Fibroblast of mammary gland (primary cell): ENCODE data around the gene CTDP1.

Experiments
- DNase-seq: peaks from one replicate; pipeline ENCODE4 v3.0.0-alpha.2; 2010; ENCODE audit warnings: low read depth
- H3K4me3 ChIP-seq: 2 replicates; pipeline ENCODE4 v1.5.1; 2011; ENCODE audit warnings: low read depth, mild to moderate bottlenecking, low read length, moderate library complexity; ENCODE audit not compliant: control insufficient read depth
- TF ChIP-seq, protein P1 (sequence below): conservative IDR thresholded peaks from 2 replicates; pipeline ENCODE4 v1.5.1; 2011; ENCODE audit warnings: low read depth, low read length, inconsistent platforms; ENCODE audit not compliant: control insufficient read depth, insufficient read depth

CTDP1 gene

DNA sequence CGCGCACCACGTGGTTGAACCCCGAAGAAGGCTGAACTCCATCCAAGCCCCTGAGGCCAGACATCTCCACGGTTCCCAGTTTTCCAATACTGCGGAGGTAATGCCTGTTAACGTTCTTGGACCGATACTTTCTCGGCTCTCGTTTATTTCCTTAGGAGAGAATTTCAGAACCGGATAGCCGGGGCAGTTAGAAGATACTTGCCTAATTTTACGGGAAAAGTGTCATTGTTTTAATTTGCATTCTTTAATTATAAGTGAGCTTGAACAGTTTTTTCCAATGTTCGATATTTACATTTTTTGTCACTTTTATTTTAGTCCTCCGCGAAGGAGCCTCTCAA is 107.9 kb downstream of the CTDP1 start:
- TF ChIP-seq, protein P1, sequence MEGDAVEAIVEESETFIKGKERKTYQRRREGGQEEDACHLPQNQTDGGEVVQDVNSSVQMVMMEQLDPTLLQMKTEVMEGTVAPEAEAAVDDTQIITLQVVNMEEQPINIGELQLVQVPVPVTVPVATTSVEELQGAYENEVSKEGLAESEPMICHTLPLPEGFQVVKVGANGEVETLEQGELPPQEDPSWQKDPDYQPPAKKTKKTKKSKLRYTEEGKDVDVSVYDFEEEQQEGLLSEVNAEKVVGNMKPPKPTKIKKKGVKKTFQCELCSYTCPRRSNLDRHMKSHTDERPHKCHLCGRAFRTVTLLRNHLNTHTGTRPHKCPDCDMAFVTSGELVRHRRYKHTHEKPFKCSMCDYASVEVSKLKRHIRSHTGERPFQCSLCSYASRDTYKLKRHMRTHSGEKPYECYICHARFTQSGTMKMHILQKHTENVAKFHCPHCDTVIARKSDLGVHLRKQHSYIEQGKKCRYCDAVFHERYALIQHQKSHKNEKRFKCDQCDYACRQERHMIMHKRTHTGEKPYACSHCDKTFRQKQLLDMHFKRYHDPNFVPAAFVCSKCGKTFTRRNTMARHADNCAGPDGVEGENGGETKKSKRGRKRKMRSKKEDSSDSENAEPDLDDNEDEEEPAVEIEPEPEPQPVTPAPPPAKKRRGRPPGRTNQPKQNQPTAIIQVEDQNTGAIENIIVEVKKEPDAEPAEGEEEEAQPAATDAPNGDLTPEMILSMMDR = no peak
- DNase-seq = no peak
- H3K4me3 ChIP-seq = no peak overlapping the region

DNA sequence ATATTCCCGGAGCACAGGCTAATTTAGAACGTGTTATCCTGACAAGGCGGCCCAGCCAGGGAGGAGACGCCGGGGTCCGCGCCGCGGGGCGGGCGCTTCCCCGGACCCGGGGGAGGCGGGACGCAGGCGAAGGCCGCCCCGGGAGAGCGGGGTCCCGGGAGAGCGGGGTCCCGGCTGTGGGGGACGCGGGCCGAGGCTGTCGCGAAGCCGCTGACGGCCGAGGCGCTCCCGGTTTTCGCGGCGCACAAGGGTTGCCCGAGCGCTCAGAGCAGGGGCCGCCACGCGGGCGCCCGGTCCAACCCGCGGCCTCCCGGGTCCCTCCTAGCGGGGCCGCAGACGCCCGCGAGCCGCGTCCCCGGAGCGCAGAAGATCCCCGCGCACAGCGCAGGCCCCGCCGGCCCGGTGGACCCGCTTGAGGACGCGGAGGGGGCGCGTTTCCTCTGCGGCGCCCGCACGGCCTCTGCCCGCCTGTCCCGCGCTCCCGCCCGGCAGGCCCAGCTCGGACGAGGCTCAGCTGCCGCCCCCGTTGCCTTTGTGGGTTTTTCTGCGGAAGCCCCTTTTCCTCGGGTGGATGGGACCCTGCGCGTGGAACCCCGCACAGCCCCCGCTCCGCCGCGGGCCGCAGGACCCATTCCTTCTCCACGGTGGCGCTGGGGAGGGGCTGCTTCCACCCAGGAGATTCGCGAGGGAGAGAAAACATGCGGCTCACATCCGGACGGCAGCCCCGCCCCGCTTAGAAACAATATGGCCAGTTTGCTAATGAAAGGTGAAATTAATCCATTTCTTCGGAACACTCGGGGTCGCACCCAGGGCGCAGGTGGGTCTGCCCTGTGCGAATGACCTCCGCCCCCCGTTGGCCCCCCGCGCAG is 108.5 kb downstream of the CTDP1 start:
- H3K4me3 ChIP-seq = no peak overlapping the region

DNA sequence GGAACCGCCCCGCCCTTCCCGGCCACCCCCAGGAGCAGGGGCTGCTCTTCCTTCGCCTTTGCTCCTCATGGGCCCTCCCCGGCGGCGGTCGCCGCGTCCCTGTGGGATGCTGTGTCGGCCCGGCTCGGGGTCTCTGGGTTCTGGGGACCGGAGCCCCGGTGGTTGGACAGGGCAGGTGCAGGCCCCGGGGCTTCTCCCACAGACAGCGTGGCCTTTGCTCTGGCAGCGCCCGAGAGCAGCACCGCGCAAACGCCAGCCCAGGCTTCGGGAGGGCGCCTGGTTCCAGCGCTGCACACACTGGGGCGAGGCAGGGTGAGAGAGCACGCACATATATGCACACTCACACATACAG is 109.1 kb downstream of the CTDP1 start:
- H3K4me3 ChIP-seq = no peak overlapping the region
- no peak for DNase-seq
- TF ChIP-seq, protein P1 = no peak

More for the DNA sequence above, 108.5 kb downstream of the CTDP1 start:
- TF ChIP-seq, protein P1 = no peak
- no peak for DNase-seq

DNA sequence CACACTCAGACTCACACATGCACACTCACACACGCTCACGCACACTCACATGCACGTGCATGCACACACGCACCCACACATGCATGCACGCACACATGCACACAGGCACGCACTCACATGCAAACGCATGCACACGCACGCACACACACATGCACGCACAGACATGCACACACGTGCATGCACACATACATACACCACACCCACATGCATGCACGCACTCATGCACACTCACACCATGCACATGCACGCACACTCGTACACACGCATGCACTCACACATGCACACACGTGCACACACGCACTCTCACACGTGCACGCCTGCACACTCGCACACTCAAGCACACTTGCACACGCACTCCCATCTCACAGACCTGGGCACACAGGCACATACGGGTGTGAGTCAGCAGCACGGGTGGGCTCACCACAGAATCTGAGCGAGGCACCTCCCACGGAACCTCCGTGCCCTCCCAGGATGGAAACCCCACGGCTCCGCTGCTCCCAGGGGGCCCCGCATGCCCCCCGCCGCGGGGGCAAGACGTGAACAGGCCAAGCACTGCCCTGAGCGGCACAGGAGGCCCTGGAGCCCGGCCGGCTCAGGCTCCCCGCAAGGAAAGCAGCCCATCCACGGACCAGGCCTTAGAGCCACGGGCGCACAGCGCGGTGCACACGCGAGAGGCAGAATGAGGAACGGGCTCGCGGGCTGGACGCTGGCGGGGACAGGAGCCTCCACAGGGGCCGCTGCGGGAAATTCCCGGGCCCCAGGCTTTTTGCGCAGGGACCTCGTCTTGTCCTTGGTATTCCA is 109.7 kb downstream of the CTDP1 start:
- TF ChIP-seq, protein P1 = no peak
- H3K4me3 ChIP-seq = no peak overlapping the region
- no peak for DNase-seq

DNA sequence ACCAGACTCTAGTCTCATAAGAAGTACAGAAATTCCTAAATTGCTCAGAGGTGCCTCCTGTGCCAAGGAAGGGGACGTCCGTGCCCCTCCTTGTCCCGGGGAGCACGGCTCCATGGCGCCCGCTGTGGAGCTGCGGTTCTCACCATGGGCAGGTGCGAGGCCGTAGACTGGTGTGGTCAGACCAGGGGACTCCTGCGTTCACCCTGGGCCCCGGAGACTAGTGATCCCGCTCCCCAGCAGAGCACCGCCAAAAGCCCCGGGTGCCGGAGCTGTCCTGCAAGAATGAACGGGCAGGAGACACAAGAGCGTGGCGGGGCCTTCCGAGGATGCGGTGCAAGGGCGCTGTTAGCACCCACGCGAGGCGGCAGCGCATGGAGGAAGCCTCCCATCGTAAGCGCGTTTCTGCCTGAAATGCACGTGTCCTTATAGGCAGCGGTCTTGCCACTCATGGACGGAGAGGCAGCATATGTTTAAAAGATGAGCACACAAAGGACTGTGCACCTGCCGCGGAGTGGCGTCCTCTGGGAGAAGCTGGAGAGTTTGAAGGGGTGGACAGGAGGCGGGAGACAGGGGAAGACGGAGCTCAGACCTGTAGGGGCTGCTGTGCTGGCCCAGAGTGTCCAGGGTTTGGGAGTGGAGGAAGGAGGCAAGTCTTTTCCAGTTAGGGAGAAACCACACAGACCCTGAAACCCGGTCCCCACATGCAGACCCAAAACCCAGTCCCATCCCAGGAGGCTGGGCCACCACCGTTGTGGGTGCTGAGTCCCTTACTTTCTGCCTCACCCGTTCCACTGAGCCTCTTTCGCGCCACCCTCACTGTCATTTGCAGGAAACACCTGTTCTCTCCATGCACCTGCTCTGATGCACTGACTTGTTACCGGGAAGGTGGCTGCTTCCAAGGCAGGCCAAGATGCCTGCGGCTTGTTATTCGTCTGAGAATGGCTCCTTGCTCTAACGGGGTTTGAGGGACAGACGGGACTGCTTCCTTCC is 110.6 kb downstream of the CTDP1 start:
- H3K4me3 ChIP-seq = no peak overlapping the region
- DNase-seq = no peak
- TF ChIP-seq, protein P1 = no peak
